Right forelimb (tissue), 1 donor: ENCODE data around the gene NOP9.

Source experiments
- DNase-seq: peaks from one replicate; pipeline ENCODE4 v3.0.0-alpha.2; 2018

The NOP9 gene

GRCh38 chr14:24284501-24285035 lies 15.1 kb upstream of the NOP9 start:
- no peak for DNase-seq

- no peak for DNase-seq
These were observed 14.3 kb upstream of the NOP9 start for GRCh38 chr14:24285351-24285750.

- no peak for DNase-seq
These were observed 12.7 kb upstream of the NOP9 start for GRCh38 chr14:24286996-24287395.

- no peak for DNase-seq
These were observed 9.9 kb upstream of the NOP9 start for GRCh38 chr14:24289649-24290280.

GRCh38 chr14:24290746-24291145 lies 8.9 kb upstream of the NOP9 start:
- DNase-seq, result no peak

GRCh38 chr14:24291446-24292117 lies 8.1 kb upstream of the NOP9 start:
- DNase-seq, result no peak

GRCh38 chr14:24292118-24292807 lies 7.4 kb upstream of the NOP9 start:
- DNase-seq, result no peak

- DNase-seq, result no peak
These were observed 6.1 kb upstream of the NOP9 start for GRCh38 chr14:24293525-24293924.

- DNase-seq, result peak; percentile 74
These were observed 3.1 kb upstream of the NOP9 start for GRCh38 chr14:24296341-24297157.

GRCh38 chr14:24297190-24297964 lies 2.3 kb upstream of the NOP9 start:
- no peak for DNase-seq

- DNase-seq, result no peak
These were observed 777 bp upstream of the NOP9 start for GRCh38 chr14:24298892-24299254.

- no peak for DNase-seq
These were observed 803 bp downstream of the NOP9 start for GRCh38 chr14:24300326-24300980.

- no peak for DNase-seq
These were observed 4.4 kb downstream of the NOP9 start for GRCh38 chr14:24304019-24304387.

GRCh38 chr14:24307156-24307574 lies 7.5 kb downstream of the NOP9 start:
- no peak for DNase-seq

GRCh38 chr14:24307575-24308341 lies 8.1 kb downstream of the NOP9 start, which contains the start of gene CIDEB:
Gene CIDEB, minus strand, starts transcription at chr14:24307977. Its CDS starts 119 bp downstream, at chr14:24307858.
- no peak for DNase-seq

GRCh38 chr14:24308342-24309124 lies 8.9 kb downstream of the NOP9 start:
- DNase-seq, result no peak

- no peak for DNase-seq
These were observed 10.1 kb downstream of the NOP9 start, which contains the start of gene LTB4R2 for GRCh38 chr14:24309538-24310264. Gene LTB4R2, plus strand, starts transcription at chr14:24310140. Its CDS starts 525 bp downstream, at chr14:24310665.

GRCh38 chr14:24310265-24310645 lies 10.6 kb downstream of the NOP9 start:
- no peak for DNase-seq
